Measurements from ENCODE around the gene PHC2.

PHC2 gene

GRCh38 chr1:33439662-33440061 is 8.8 kb upstream of the PHC2 start:
- no peak overlapping the region for H3K27ac ChIP-seq
- no peak for TF ChIP-seq CTCF (IDR thresholded peaks at IDR 0.05)
- TF ChIP-seq ZFX (IDR thresholded peaks at IDR 0.05; ENCODE audit: borderline replicate concordance): no peak

GRCh38 chr1:33438364-33439160 is 7.7 kb upstream of the PHC2 start:
- TF ChIP-seq ZFX (IDR thresholded peaks at IDR 0.05; ENCODE audit: borderline replicate concordance): no peak
- TF ChIP-seq CTCF (IDR thresholded peaks at IDR 0.05): no peak
- H3K27ac ChIP-seq: no peak overlapping the region

- TF ChIP-seq ZFX (IDR thresholded peaks at IDR 0.05; ENCODE audit: borderline replicate concordance) (no peak), CTCF (IDR thresholded peaks at IDR 0.05) (no peak)
- H3K27ac ChIP-seq: no peak overlapping the region
Observed at GRCh38 chr1:33436557-33437285, 5.8 kb upstream of the PHC2 start.

GRCh38 chr1:33435096-33435820 is 4.4 kb upstream of the PHC2 start:
- no peak overlapping the region for H3K27ac ChIP-seq

GRCh38 chr1:33434363-33434750 is 3.5 kb upstream of the PHC2 start:
- TF ChIP-seq CTCF (IDR thresholded peaks at IDR 0.05): no peak
- TF ChIP-seq ZFX (IDR thresholded peaks at IDR 0.05; ENCODE audit: borderline replicate concordance): no peak
- H3K27ac ChIP-seq: no peak overlapping the region

More at GRCh38 chr1:33435096-33435820, 4.4 kb upstream of the PHC2 start:
- TF ChIP-seq ZFX (IDR thresholded peaks at IDR 0.05; ENCODE audit: borderline replicate concordance): no peak
- TF ChIP-seq CTCF (IDR thresholded peaks at IDR 0.05): no peak

GRCh38 chr1:33433509-33434362 is 2.8 kb upstream of the PHC2 start:
- TF ChIP-seq ZFX (IDR thresholded peaks at IDR 0.05; ENCODE audit: borderline replicate concordance) (no peak), CTCF (IDR thresholded peaks at IDR 0.05) (no peak)

More at GRCh38 chr1:33433509-33434362, 2.8 kb upstream of the PHC2 start:
- H3K27ac ChIP-seq: no peak overlapping the region

All from 22Rv1 (cell line).